HG03064 (cell line): ENCODE data around the gene SH3PXD2A.

Source experiments
- ATAC-seq: cut with Tn5 transposase; IDR thresholded peaks from one replicate; pipeline ENCODE4 v1.9.1; 2021; ENCODE audit warnings: low read depth; ENCODE audit not compliant: unreplicated experiment

The SH3PXD2A gene

DNA sequence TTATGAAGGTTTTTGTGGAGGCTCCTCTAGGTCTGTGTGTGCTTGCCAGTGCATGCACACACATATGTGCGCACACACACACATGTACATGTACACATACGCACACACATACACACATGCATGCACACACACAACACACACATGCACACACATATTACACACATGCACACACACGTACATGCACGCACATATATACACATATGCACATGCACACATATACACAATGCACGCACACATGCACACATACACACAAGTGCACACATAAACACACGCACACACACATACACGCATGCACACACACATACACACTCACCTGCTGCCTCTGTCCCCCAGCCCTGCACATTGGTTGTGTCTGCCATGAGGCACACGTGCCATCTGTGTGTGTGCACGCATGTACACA lies 295.6 kb downstream of the SH3PXD2A start:
- no peak for ATAC-seq

GRCh38 chr10:103558911-103559310 lies 296.5 kb downstream of the SH3PXD2A start:
- no peak for ATAC-seq

- ATAC-seq: no peak
Measured at GRCh38 chr10:103557455-103557854, 297.9 kb downstream of the SH3PXD2A start.

DNA sequence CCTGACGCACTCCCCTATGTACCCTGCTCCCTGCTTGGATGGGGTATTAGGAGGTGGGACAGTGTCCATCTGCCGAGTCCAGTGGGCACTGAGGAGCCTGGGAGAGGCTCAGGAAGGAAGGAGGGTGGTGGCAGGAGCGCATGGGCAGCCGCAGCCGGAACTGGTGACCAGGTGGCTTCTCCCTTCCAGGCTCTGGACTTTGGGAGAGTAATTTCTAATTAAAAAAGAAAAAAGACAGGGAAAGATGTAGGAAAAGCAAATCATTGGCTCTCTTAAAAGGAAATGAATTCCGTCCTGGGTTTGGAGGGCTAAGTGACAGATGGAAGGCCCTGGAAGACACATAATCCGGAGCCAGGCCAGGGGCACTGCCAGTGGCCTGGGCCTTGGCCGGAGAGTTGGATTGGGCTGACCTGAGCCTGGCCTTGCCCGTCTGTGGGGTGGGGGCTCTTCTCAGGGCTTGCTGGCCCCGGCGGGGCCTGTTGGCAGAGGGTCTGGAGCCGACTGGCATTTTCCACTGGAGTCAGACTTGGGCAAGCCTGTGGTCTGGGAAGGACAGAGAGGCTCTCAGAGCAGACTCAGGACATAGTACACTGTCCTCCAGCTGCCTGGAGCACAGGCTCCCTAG lies 298.9 kb downstream of the SH3PXD2A start:
- no peak for ATAC-seq

GRCh38 chr10:103555712-103556111 lies 299.7 kb downstream of the SH3PXD2A start:
- ATAC-seq: no peak

- no peak for ATAC-seq
Measured at GRCh38 chr10:103555325-103555649, 300.1 kb downstream of the SH3PXD2A start.

DNA sequence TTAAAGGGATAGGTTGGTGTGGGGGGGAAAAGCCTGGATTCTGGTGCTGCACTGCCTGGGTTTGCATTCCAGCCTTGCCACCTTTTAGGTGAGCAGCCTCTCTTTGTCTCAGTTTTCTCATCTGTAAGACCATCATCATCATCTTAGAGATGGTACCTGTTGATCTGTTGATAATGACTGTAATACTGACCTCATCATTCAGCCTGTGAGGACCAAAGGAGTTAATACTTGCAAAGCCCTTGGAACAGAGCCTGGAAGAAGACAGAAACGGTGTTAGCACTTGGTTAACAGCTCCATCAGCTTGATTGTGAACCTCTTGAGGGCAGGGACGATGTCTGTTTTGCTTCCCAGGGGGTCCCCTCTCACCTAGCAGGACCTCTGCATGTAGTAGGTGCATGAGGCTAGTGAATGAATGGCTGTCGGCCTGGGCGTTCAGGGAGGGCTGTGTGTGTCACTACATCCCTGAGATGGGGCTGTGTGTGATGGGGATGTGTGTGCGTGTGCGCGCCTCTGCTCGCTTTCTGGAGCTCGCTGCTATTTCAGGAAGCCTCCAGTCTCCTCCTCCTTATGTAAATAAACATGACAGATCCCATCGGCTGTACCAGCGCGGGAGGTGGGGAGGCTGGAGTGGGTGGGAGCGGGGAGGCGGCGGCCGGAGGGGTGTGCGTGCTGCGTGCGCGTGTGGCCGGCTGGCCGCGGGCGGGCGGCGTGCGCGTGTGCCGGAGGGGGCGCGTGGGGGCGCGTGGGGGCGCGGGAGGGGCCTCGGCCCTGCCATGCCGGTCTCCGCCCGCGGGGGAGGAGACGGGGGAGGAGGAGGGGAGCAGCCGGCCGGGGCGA lies 300.7 kb downstream of the SH3PXD2A start:
- ATAC-seq: no peak

- ATAC-seq: no peak
Measured at GRCh38 chr10:103553743-103554487, 301.5 kb downstream of the SH3PXD2A start.

- no peak for ATAC-seq
Measured at GRCh38 chr10:103552856-103553742, 302.3 kb downstream of the SH3PXD2A start.

- ATAC-seq: no peak
Measured at GRCh38 chr10:103551619-103552602, 303.5 kb downstream of the SH3PXD2A start.

DNA sequence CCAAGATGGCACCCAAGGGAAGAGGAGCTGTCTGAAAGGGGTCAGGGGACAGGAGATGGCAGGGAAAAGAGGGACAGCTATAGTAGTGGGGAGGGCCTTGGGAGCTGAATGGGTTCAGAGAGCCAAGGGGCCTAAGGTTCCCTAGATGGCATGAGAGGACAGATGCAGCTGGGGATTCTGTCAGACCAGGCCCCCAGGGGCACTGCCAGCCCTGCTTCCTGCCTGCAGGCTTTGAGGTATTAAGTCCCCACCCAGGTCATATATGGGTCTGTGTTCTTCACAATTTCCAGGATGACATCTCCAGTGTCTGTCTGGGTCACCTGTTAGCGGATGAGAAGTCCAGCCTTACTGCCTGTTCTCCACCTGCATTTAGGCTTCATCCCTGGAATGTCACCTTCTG lies 305.1 kb downstream of the SH3PXD2A start:
- ATAC-seq: no peak

DNA sequence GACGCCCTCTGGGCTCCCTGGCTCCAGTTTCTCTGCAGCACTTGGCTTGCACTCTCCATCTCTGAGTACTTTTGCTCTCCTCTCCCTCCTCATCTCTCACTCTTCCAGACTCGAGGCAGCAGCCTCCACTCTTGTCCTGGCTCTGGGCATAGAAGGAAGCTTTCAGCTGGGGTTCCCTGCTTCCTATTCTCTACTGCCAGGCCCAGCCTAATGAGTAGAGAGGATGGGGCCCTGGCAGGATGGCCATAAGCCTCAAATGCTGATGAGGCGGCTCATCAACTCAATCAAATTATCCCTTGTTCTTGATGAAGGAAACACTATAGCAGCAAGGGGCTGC lies 306.1 kb downstream of the SH3PXD2A start:
- ATAC-seq: no peak

GRCh38 chr10:103548581-103549348 lies 306.6 kb downstream of the SH3PXD2A start:
- ATAC-seq: no peak

DNA sequence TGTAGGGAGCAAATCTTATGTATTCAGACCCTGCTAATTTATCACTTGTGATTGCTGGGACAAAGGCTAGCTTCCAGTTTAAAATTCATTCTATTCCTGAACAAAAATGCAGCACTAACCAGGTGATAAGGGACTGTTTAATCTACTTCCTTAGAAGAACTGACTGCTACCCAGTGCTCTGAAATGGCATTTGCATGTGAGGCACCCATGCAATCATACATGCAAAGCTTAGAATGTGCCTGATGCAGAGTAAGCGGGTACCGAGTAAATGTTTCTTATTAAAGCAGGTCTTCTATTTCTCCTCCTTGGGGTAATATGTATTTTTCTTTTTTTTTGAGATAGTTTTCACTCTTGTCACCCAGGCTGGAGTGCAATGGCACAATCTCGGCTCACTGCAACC lies 307.4 kb downstream of the SH3PXD2A start:
- ATAC-seq: no peak

DNA sequence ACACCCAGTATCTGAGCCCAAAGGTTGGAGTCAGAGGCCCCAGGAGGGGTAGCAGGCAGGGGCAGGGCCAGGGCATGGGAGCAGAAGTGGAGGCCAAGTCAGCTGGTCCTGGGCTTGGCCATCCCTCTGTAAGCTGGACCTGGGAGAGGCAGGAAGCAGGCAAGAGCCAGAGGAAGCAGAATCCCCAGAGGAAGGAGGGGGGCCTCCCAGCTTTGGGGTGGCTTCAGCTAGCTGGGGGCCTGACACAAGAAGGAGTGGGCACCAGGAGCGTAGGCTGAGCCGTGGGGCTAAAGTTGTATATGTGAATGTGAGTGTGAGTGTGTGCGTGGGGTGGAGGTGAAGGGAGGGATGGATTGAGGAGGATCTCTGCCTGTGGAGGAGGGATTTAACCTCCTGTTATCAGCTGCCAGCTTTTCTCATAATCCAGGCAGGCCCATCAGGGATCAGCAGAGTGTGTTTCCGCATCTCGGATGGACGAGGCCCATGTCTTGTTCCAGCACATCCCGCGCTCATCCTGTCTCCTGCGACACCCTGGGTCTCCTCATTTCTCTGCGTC lies 307.9 kb downstream of the SH3PXD2A start:
- no peak for ATAC-seq

DNA sequence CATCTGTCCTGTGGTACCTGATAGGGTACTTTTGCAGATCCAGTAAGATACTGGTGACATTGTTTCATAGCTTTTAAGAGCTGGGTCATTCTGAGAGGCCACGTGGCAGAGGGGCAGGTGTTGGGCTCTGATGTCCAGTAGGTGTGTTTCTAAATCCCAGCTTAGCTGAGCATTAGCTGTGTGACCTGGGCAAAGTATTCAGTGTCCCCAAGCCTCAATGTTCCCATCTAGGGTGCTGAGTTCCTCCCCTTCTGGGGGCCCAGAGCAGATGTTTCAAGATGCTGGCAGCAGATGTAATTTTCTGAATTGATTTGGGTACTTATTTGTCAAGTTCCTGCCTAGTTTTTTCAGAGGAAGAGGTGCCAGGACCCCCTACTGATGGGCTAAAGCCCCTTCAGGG lies 309.0 kb downstream of the SH3PXD2A start:
- no peak for ATAC-seq

DNA sequence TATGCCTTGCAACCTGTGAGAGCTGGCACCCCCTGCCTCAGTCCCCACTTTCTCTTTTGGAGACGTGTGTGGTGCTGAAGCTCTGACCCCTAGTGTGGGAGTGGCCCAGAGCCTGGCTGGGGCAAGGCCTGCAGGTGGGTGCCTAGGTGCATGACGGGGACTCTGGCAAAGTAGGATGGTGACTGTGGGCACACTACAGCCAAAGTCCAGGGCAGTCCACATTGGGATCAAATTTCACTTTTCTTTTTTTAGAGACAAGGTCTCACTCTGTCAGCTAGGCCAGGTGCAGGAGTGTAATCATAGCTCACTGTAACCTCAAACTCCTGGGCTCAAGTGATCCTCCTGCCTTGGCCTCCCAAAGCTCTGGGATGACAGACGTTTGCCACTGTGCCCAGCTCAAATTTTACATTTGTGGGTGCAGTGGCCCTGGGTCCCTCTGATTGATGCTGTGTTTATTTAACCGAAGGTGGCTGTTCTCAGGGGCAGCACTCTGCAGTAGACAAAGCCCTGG lies 309.6 kb downstream of the SH3PXD2A start:
- ATAC-seq: no peak

- ATAC-seq: no peak
Measured at GRCh38 chr10:103545366-103545765, 310.0 kb downstream of the SH3PXD2A start.
